HTR-8/SVneo (cell line): ENCODE measurements around the gene NFATC2.
"Not testable (repeated sequence)": the region's sequence is repeated elsewhere in the genome, so short reads cannot be mapped to it uniquely, and the experiment has no call there.

Source experiments
- DNase-seq: peaks from one replicate; pipeline ENCODE4 v3.0.0; 2011; ENCODE audit warnings: low spot score, mixed read lengths; ENCODE audit not compliant: insufficient read length
- FAIRE-seq: peaks from 2 replicates; lab custom pipeline; 2011; peaks lifted over from hg19 to GRCh38; lab: Jason Lieb, UNC

The NFATC2 gene

GRCh38 chr20:51569815-51570738 is 27.6 kb upstream of the NFATC2 start:
- no peak for DNase-seq
- peak; percentile 90 for FAIRE-seq

DNA sequence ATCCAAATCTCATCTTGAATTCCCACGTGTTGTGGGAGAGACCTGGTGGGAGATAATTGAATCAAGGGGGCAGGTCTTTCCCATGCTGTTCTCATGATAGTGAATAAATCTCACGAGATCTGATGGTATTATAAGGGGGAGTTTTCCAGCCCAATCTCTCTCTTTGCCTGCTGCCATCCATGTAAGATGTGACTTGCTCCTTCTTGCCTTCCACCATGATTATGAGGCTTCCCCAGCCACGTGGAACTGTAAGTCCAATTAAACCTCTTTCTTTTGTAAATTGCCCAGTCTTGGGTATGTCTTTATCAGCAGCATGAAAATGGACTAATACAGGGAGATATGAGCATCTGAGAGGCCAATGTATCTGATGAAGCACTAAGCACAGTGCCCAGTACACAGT is 26.0 kb upstream of the NFATC2 start:
- FAIRE-seq, DNase-seq: not testable (repeated sequence)

DNA sequence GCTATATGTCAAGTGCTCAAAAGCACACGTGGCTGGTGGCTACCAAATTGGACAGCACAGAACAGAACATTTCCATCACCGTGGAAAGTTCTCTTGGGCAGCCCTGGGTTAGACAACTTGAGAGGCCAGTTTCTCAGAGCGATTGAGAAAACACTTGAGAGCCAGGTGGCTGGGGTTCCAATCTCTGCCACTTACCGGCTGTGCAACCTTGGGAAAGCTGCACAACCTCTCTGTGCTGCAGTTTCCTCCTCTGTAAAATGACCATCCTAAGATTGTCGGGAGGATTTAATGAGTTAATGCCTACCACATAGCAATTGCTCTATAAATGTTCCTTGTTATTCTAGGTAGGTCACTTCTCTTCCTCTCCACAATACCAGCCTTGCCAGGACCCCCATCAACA is 25.1 kb upstream of the NFATC2 start:
- FAIRE-seq: no peak
- no peak for DNase-seq

GRCh38 chr20:51566594-51566993 is 24.1 kb upstream of the NFATC2 start:
- DNase-seq (no peak), FAIRE-seq (peak; percentile 83)

DNA sequence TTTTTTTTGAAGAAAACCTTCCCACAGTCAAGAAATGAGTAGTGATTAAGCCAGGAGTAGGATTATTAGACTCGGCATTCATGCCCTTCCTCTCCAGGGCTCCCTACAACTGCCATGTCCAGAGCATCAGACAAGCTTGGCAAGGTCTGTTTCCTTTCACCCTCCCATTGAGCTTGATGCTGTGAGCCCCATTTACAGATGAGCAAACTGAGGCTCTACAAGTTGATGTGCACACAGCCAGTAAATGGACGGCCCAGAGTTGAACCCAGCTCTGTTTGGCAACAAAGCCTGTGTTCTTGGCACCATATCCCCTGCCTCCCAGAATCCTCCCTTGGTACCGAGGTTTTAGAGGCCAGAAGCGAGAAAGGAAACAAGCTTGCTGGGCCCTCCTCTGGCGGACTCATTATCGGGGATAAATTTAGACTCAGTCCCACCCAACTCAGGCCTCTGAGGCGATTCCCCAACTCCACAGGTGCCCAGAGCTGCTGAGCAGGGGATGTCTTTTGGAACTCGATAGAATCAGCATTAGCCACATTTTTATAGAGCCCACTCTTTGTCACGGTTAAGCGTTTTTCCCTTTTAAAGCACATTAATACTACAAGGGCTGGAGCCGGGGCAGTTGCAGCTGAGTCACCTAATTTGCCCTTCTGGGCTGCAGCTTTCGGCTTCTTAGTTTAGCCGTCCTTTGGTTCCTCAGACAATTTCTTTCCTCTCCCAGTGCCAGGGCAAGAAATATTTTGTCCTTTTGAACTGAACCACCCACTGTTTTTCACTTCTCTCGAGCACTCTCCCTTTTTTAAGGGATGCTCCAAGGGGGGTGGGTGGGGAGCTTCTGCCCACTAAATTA is 23.0 kb upstream of the NFATC2 start:
- DNase-seq (no peak), FAIRE-seq (no peak)

DNA sequence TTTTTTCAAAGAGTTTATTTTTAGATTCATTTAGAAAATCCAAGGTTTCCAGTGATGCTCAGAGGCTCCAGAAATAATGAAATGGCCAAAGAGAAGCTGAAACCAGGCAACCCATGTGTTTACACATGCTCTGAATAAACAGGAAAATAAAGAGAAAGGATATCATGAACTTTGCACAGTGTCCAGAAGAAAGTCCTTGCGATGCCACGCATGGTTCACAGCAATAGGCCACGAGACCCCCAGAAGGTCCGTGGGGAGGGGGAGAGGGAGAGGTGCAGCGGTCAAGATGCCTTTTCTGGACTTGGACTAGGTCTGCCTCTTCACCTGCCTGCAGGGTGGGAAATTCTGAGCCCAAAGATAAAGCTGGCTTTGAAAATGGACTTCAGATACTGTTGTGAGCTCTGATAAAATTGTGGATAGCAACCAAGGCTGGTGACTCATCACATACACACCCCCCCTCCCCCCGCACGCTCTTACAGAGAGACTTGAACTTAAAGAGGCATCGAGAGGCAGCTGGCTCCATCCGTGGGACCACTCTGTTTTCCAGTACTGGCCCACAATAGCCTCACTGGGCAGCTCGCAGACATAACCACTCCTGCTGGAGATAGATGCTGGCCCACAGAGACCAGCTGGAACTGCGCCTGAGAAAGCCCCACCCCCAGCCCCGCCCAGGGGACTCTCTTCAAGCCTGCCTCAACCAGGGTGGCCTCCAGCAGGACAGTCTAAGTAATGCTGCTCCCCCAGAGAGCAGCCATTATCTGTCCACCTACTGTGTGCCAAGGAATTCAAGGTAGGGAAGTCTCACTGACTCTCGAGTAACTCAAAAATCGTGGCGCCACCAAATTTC is 21.2 kb upstream of the NFATC2 start:
- peak; percentile 64 for FAIRE-seq
- peak; percentile 73 for DNase-seq

DNA sequence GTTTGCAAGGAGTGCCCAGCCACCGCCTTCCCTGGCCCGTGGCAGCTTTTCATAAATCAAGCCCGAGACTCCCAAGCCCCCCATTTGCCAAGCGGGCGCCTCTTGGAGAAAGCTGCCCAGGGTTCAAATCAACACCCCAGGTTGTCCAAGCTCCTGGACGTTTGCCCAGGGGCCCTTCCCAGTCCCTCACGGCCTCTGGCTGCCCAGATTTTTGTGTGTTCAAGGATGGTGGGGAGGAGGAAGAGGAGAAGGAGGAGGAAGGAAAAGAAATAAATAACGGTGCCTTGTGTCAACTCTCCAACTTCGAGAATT is 20.6 kb upstream of the NFATC2 start:
- no peak for DNase-seq

DNA sequence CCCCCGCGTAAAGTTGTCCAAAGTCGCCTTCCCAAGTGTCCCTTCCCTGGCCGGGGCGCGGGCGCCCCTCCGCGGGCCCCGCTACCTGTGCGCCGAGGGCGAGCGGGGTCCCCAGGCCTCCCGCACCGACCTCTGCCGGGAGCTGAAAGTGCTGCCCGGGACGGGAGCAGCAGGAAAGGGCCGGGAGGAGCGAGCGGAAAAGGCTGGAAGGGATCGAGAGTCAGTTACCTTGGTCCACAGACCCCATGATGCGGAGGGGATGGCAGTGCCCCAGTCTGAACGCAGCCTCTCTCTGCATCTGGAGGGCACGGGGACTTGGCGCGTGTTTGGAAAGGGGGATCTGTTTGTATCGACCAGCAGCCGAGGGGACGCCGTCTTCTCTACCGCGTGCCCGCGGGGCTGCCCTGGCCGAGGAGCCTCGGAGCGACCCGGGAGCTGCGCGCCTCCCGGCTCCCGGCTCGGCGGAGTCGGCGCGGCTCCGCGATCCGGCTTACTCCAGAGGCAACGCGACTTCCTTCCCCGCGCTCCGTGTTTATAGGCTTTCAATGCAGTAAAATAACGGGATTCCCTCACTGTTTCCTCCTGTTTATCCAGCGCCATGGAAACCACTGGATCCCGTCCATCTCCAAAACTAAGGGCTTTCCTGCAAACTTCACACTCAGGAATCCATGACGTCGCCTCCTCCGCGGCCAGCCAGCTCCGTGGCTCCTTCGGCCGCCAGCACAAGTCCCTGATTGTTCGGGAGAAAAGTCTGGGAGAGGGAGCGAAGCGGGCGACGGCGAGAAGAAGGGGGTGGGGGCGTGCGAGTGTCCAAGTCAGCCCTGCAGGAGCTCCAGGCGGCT is 20.0 kb upstream of the NFATC2 start:
- peak; percentile 84 for DNase-seq
- peak; percentile 91 for FAIRE-seq

More for the DNA sequence above, 20.6 kb upstream of the NFATC2 start:
- FAIRE-seq: no peak

DNA sequence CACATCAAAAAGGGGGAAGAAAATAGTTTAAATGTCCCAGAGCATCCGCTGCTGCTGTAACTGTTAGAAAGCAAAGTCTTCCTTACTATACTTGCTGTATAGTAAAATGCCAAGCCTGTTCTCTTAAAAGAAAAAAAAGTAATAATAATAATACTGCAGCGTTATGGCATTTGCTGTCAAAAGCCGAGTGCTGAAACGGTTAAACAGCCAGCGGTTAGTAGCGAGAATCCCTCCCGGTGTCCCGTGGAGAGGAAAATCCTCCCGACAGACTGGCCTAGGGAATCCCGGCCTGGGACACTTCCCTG is 19.5 kb upstream of the NFATC2 start:
- no peak for FAIRE-seq
- peak; percentile 55 for DNase-seq

DNA sequence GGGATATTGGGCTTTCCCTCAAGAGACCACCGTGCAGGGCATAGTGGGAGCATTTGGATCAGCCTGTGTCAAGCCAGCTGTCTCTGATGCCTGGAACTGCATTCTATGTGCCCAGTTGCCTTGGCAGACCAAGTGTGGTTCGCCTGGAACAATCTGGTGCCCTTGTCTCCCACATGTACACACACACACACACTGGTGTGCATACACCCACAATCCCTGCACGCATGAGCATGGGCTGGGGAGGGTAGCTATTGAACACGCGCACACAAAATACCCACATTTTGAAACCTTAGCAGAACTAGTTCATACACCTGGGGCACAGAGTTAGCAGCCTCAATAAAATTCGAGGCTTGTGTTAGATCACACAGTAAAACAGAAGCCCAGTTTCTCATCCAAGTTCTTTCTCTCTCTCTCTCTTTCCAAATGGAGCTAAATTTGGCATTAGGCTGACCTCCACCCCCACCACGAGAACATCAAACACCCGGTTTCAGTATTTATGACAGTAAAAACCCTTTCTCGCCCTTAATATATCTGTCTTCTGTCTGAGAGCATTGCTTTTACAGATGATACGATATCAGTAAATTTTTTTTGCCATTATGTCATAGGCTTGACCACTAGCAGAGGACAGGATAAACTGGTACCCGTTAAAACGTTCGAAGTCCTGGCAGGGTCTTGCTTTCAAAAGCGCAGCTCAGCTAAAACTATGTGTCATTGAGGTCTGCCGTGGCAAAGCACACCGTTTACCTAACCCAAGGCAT is 18.2 kb upstream of the NFATC2 start:
- FAIRE-seq: peak; percentile 93
- no peak for DNase-seq

DNA sequence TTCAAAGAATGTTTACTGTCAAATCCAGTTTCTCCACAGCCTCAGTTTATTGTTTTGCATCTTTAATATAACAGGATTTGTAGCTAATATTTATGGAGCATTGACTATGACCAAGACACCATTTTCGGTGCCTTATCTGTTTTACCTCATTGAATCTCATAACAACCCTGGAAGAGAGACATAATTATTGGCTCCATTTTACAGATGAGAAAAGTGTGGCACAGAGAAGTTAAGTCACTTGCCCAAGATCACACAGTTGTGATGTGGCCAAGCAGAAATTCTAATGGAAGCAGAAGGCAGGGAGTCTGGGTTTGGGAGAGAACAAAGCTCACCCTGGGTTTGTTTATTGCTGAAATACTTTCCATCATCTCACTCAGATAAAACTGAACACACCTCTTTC is 17.5 kb upstream of the NFATC2 start:
- FAIRE-seq (peak; percentile 73), DNase-seq (no peak)

GRCh38 chr20:51554538-51555165 is 12.1 kb upstream of the NFATC2 start:
- DNase-seq: no peak
- peak; percentile 44 for FAIRE-seq

GRCh38 chr20:51553897-51554486 is 11.5 kb upstream of the NFATC2 start:
- FAIRE-seq: peak; percentile 82
- no peak for DNase-seq

DNA sequence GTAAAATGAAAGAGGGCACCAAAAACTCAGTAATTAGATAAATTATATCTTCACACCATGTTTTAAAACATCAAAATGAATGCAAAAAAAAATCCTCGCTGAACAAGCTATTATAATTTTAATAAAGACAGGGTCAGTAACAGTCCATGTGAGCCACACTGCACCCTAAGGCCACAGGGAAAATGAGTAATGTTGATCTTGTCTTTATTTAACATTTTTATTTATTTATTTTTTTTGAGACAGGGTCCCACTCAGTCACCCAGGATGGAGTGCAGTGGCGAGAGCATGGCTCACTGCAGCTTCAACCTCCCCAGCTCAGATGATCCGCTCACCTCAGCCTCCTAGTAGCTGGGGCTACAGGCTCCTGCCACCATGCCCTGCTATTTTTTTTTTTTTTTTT is 8.7 kb upstream of the NFATC2 start:
- DNase-seq: no peak
- FAIRE-seq: no peak

GRCh38 chr20:51549474-51549873 is 7.0 kb upstream of the NFATC2 start:
- FAIRE-seq: peak; percentile 90
- no peak for DNase-seq

GRCh38 chr20:51547951-51548350 is 5.4 kb upstream of the NFATC2 start:
- FAIRE-seq (no peak), DNase-seq (no peak)

GRCh38 chr20:51545515-51545914 is 3.0 kb upstream of the NFATC2 start:
- FAIRE-seq (peak; percentile 94), DNase-seq (no peak)

GRCh38 chr20:51543422-51543788 is 886 bp upstream of the NFATC2 start:
- no peak for FAIRE-seq
- DNase-seq: no peak
